Activated CD8-positive, alpha-beta T cell treated with anti-CD3 and anti-CD28 coated beads for 36 hours (primary cell): Measurements from ENCODE around the gene PTPRN2. TPM values are rescaled to one million over a fixed set of nuclear protein-coding genes. Genes with fewer than 3 reads are reported as not detected.

Source experiments
- ATAC-seq: fragments of 200-7000 bp; cut with Tn5 transposase; one replicate; pipeline ENCODE4 v1.10.0; 2021; ENCODE audit warnings: mild to moderate bottlenecking, moderate library complexity
- CTCF ChIA-PET: fragments of 350-600 bp; sonication (Branson Sonifier 250); formaldehyde crosslinking; loops from one replicate; lab custom pipeline; 2021; ENCODE audit warnings: antibody characterized with exemption; lab: Charles Lee
- POLR2A ChIA-PET: fragments of 350-600 bp; sonication (Branson Sonifier 250); formaldehyde crosslinking; loops from one replicate; lab custom pipeline; 2021; ENCODE audit warnings: antibody characterized with exemption; lab: Charles Lee
- DNase-seq: peaks from one replicate; pipeline ENCODE4 v3.0.0-alpha.2; 2020
- H3K27ac Mint-ChIP-seq: one replicate; pipeline ENCODE4 v1.8.0; 2021; ENCODE audit warnings: mild to moderate bottlenecking, mixed read lengths
- H3K27me3 Mint-ChIP-seq: one replicate; pipeline ENCODE4 v1.8.0; 2021; ENCODE audit warnings: mixed read lengths
- H3K36me3 Mint-ChIP-seq: one replicate; pipeline ENCODE4 v1.8.0; 2021; ENCODE audit warnings: low read depth, mixed read lengths
- H3K4me1 Mint-ChIP-seq: one replicate; pipeline ENCODE4 v1.8.0; 2021; ENCODE audit warnings: low read depth, mixed read lengths
- H3K4me3 Mint-ChIP-seq: one replicate; pipeline ENCODE4 v1.8.0; 2021; ENCODE audit warnings: mild to moderate bottlenecking, moderate library complexity, mixed read lengths
- H3K9me3 Mint-ChIP-seq: one replicate; pipeline ENCODE4 v1.8.0; 2021; ENCODE audit warnings: mixed read lengths
- CTCF ChIP-seq: fragments of 200-600 bp; IDR thresholded peaks from one replicate; pipeline ENCODE4 v1.8.0; 2022; ENCODE audit warnings: antibody characterized with exemption, mild to moderate bottlenecking
- intact Hi-C: fragments of 100-400 bp; cut with micrococcal nuclease; formaldehyde crosslinking; loops from one replicate; pipeline ENCODE4 v1.10.0; 2022
- total RNA-seq, 2 experiments: library from RNA; stranded (reverse); gene quantifications; one replicate each; pipeline ENCODE4 v1.2.3, GENCODE V29; 2021

PTPRN2 gene
- total RNA-seq, 2 experiments from 2014 or later, result 0.49 to 0.65 TPM

GRCh38 chr7:158614700-158615099, 27.1 kb upstream of the PTPRN2 start:
- no peaks in the 10 kb centered on the region for H3K9me3 Mint-ChIP-seq
- DNase-seq (no peak), ATAC-seq (no peak)
- H3K4me1 Mint-ChIP-seq, result peaks cover 14% of the 10 kb centered on the region
- H3K27ac Mint-ChIP-seq, result no peak overlapping the region
- no peak overlapping the region for H3K4me3 Mint-ChIP-seq
- peaks cover 9% of the 10 kb centered on the region for H3K36me3 Mint-ChIP-seq
- ChIA-PET POLR2A (no interaction called here), CTCF (interaction anchor here (0.6 kb wide), 1 partner anchor 33 kb away, joined by 3 read pairs; no protein-coding TSS in a partner anchor)
- no peak for TF ChIP-seq CTCF
- no peaks in the 10 kb centered on the region for H3K27me3 Mint-ChIP-seq
- intact Hi-C loops, result no loop called here

GRCh38 chr7:158613481-158613880, 25.9 kb upstream of the PTPRN2 start:
- H3K9me3 Mint-ChIP-seq, result no peaks in the 10 kb centered on the region
- H3K27me3 Mint-ChIP-seq, result no peaks in the 10 kb centered on the region
- ATAC-seq (peak; percentile 45), DNase-seq (no peak)
- H3K27ac Mint-ChIP-seq, result no peak overlapping the region
- TF ChIP-seq CTCF, result no peak
- H3K36me3 Mint-ChIP-seq, result peaks cover 9% of the 10 kb centered on the region
- H3K4me1 Mint-ChIP-seq, result peaks cover 14% of the 10 kb centered on the region
- CTCF ChIA-PET, result no interaction called here
- no peak overlapping the region for H3K4me3 Mint-ChIP-seq
- intact Hi-C loops, result no loop called here
- POLR2A ChIA-PET, result no interaction called here

- H3K36me3 Mint-ChIP-seq, result peaks cover 8% of the 10 kb centered on the region
- DNase-seq, result no peak
- H3K27ac Mint-ChIP-seq, result no peak overlapping the region
- POLR2A ChIA-PET, result no interaction called here
- no peaks in the 10 kb centered on the region for H3K9me3 Mint-ChIP-seq
- CTCF ChIA-PET, result no interaction called here
- H3K4me1 Mint-ChIP-seq, result peaks cover 14% of the 10 kb centered on the region
- no peak for TF ChIP-seq CTCF
- H3K27me3 Mint-ChIP-seq, result no peaks in the 10 kb centered on the region
- no peak for ATAC-seq
- no peak overlapping the region for H3K4me3 Mint-ChIP-seq
- intact Hi-C loops, result no loop called here
These were observed 24.9 kb upstream of the PTPRN2 start for GRCh38 chr7:158612546-158612945.

- TF ChIP-seq CTCF, result no peak
- intact Hi-C loops, result no loop called here
- no peak overlapping the region for H3K4me3 Mint-ChIP-seq
- H3K27ac Mint-ChIP-seq, result no peak overlapping the region
- peaks cover 14% of the 10 kb centered on the region for H3K4me1 Mint-ChIP-seq
- ATAC-seq (no peak), DNase-seq (no peak)
- ChIA-PET POLR2A (interaction anchor here (0.8 kb wide), 1 partner anchor 580 kb away, joined by 3 read pairs; no protein-coding TSS in a partner anchor), CTCF (interaction anchor here (1.4 kb wide), 1 partner anchor 366 kb away, joined by 3 read pairs; no protein-coding TSS in a partner anchor)
- H3K9me3 Mint-ChIP-seq, result no peaks in the 10 kb centered on the region
- no peaks in the 10 kb centered on the region for H3K27me3 Mint-ChIP-seq
- H3K36me3 Mint-ChIP-seq, result peaks cover 10% of the 10 kb centered on the region
These were observed 23.9 kb upstream of the PTPRN2 start for GRCh38 chr7:158611541-158611940.

GRCh38 chr7:158609313-158609974, 21.8 kb upstream of the PTPRN2 start:
- Mint-ChIP-seq H3K27ac (no peak overlapping the region), H3K27me3 (no peaks in the 10 kb centered on the region), H3K9me3 (no peaks in the 10 kb centered on the region), H3K4me3 (no peak overlapping the region), H3K36me3 (peaks cover 10% of the 10 kb centered on the region), H3K4me1 (peaks cover 14% of the 10 kb centered on the region)
- intact Hi-C loops, result no loop called here
- ChIA-PET CTCF (no interaction called here), POLR2A (no interaction called here)
- ATAC-seq, result no peak
- TF ChIP-seq CTCF, result no peak
- DNase-seq, result no peak
